ENCODE results near the gene PTPN4.
"Not testable (repeated sequence)": the region's sequence is repeated elsewhere in the genome, so short reads cannot be mapped to it uniquely, and the experiment has no call there.

PTPN4 gene

GRCh38 chr2:119929537-119929936, 169.8 kb downstream of the PTPN4 start:
- in situ Hi-C loops (cut with MboI; ENCODE audit: low sequenced_read_pairs) = no loop called here

- in situ Hi-C loops (cut with MboI; ENCODE audit: low sequenced_read_pairs) = no loop called here
Measured at GRCh38 chr2:119932809-119933208, 173.1 kb downstream of the PTPN4 start.

GRCh38 chr2:119934319-119934718, 174.6 kb downstream of the PTPN4 start:
- in situ Hi-C loops (cut with MboI; ENCODE audit: low sequenced_read_pairs) = no loop called here

- in situ Hi-C loops (cut with MboI; ENCODE audit: low sequenced_read_pairs) = no loop called here
Measured at GRCh38 chr2:119937680-119938079, 178.0 kb downstream of the PTPN4 start.

GRCh38 chr2:119939915-119940314, 180.2 kb downstream of the PTPN4 start:
- in situ Hi-C loops (cut with MboI; ENCODE audit: low sequenced_read_pairs) = no loop called here

GRCh38 chr2:119940856-119941255, 181.1 kb downstream of the PTPN4 start:
- in situ Hi-C loops (cut with MboI; ENCODE audit: low sequenced_read_pairs) = no loop called here

GRCh38 chr2:119941388-119941787, 181.7 kb downstream of the PTPN4 start:
- in situ Hi-C loops (cut with MboI; ENCODE audit: low sequenced_read_pairs) = no loop called here

- in situ Hi-C loops (cut with MboI; ENCODE audit: low sequenced_read_pairs) = no loop called here
Measured at GRCh38 chr2:119941981-119942513, 182.3 kb downstream of the PTPN4 start.

- in situ Hi-C loops (cut with MboI; ENCODE audit: low sequenced_read_pairs) = no loop called here
Measured at GRCh38 chr2:119943058-119943457, 183.3 kb downstream of the PTPN4 start.

GRCh38 chr2:119947535-119947934, 187.8 kb downstream of the PTPN4 start:
- in situ Hi-C loops (cut with MboI; ENCODE audit: low sequenced_read_pairs) = no loop called here

GRCh38 chr2:119950966-119951365, 191.2 kb downstream of the PTPN4 start:
- in situ Hi-C loops (cut with MboI; ENCODE audit: low sequenced_read_pairs) = no loop called here

- in situ Hi-C loops (cut with MboI; ENCODE audit: low sequenced_read_pairs) = no loop called here
Measured at GRCh38 chr2:119958670-119959268, 199.0 kb downstream of the PTPN4 start.

GRCh38 chr2:119960821-119961220, 201.1 kb downstream of the PTPN4 start:
- in situ Hi-C loops (cut with MboI; ENCODE audit: low sequenced_read_pairs) = no loop called here

- in situ Hi-C loops (cut with MboI; ENCODE audit: low sequenced_read_pairs) = no loop called here
Measured at GRCh38 chr2:119981896-119982295, 222.2 kb downstream of the PTPN4 start.

GRCh38 chr2:119982506-119982905, 222.8 kb downstream of the PTPN4 start:
- in situ Hi-C loops (cut with MboI; ENCODE audit: low sequenced_read_pairs) = no loop called here

GRCh38 chr2:119983108-119983507, 223.4 kb downstream of the PTPN4 start:
- in situ Hi-C loops (cut with MboI; ENCODE audit: low sequenced_read_pairs) = no loop called here

- in situ Hi-C loops (cut with MboI; ENCODE audit: low sequenced_read_pairs) = no loop called here
Measured at GRCh38 chr2:119996148-119996547, 236.4 kb downstream of the PTPN4 start.

- in situ Hi-C loops (cut with MboI; ENCODE audit: low sequenced_read_pairs) = not testable (repeated sequence)
Measured at GRCh38 chr2:119996896-119997891, 237.5 kb downstream of the PTPN4 start.

- in situ Hi-C loops (cut with MboI; ENCODE audit: low sequenced_read_pairs) = no loop called here
Measured at GRCh38 chr2:120001471-120001870, 241.7 kb downstream of the PTPN4 start.

- in situ Hi-C loops (cut with MboI; ENCODE audit: low sequenced_read_pairs) = no loop called here
Measured at GRCh38 chr2:120004254-120004653, 244.5 kb downstream of the PTPN4 start.

- in situ Hi-C loops (cut with MboI; ENCODE audit: low sequenced_read_pairs) = no loop called here
Measured at GRCh38 chr2:120005834-120006521, 246.3 kb downstream of the PTPN4 start.
